HG03039 (cell line): ENCODE measurements around the gene TRIP13.
"Not testable (repeated sequence)": the region's sequence is repeated elsewhere in the genome, so short reads cannot be mapped to it uniquely, and the experiment has no call there.

Experiments
- ATAC-seq: cut with Tn5 transposase; IDR thresholded peaks from one replicate; pipeline ENCODE4 v1.9.1; 2021; ENCODE audit warnings: mild to moderate bottlenecking, moderate library complexity; ENCODE audit not compliant: unreplicated experiment

Gene TRIP13

DNA sequence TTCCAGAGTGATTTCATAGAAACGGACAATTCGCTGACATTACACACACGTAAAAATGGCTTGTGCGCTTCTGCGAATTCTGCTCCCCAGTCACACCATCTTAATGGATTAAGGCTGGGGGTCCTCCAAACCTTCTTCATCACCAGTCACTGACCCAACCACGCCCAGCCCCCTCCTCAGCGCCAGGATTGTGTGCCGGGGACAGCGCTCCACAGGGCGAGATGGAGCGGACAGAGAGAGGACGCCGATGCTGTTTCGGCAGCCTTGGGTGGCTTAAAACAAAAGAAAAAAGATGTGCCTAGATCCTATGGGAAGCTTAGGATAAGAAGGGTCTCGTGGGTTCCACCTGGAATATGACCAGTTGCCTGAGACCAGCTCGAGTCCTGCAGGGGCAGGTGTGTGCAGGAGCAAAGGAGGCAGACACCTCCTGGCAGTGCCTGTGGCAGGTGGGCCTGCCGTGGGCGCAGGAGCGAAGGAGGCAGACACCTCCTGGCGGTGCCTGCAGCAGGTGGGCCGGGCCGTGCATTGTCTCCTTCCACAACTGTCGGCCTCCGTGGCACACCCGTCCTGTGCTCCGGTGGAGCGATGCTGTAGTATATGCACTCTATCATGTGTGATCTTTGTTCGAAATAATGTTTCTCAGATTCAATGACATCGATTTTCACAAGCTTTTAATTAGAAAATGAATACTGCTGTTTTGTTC is 20.9 kb upstream of the TRIP13 start:
- no peak for ATAC-seq

DNA sequence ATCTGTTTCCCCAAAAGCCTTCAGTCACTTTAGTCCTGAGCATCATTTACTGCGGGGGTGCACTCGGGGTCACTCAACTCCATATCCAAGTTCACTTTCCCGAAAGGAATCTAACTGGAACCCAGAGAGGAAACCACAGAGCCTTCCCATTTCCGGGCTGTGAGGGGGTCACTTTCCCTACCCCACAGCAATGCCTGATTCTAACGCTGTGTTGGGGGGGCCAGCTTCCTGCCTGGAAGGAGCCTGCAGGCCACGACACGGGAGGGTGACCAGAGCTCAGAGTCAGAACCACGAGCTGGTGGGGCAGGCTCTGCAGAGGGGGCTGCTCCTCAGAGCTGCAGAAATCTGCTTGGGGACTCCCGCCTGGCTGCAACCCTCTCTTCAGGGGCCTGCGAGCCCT is 20.4 kb upstream of the TRIP13 start:
- no peak for ATAC-seq

DNA sequence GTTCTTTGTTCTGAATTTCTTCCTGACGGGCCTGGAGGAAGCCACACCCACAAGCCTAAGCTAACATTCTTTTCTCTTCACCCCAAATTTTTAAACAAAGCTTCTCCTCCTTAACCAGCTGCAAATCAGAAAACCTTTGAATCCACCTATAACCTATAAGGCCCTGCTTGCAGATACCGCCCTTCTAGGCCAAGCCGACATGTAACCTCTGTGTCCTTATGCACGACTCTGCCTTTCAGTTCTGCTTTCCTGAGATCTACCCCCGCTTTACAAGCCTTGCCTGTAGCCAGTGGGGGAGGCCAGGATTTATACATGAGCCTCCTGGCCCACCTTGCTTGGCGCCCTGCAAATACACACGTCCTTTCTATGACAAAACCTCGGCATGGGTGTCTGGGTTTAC is 19.4 kb upstream of the TRIP13 start:
- ATAC-seq: no peak

DNA sequence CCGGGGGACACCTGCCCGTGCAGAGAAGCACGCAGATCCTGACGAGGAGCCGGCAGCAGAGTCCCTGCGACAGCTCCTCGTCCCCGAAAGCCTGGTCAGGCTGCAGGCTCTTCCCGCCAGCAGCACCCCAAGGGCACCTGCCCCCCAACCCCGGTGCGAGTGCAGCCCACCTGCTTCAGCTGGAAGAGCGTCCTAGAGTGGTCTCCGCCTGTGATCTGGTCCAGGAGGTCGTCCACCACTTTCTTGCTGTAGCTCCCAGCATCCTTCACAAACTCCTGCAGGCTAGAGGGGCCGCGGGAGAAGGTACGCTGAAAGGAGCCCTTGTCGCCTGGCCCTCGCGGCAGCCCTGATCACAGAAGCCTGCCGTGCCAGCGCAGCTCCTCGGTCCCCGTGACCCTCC is 16.8 kb upstream of the TRIP13 start:
- ATAC-seq: no peak

DNA sequence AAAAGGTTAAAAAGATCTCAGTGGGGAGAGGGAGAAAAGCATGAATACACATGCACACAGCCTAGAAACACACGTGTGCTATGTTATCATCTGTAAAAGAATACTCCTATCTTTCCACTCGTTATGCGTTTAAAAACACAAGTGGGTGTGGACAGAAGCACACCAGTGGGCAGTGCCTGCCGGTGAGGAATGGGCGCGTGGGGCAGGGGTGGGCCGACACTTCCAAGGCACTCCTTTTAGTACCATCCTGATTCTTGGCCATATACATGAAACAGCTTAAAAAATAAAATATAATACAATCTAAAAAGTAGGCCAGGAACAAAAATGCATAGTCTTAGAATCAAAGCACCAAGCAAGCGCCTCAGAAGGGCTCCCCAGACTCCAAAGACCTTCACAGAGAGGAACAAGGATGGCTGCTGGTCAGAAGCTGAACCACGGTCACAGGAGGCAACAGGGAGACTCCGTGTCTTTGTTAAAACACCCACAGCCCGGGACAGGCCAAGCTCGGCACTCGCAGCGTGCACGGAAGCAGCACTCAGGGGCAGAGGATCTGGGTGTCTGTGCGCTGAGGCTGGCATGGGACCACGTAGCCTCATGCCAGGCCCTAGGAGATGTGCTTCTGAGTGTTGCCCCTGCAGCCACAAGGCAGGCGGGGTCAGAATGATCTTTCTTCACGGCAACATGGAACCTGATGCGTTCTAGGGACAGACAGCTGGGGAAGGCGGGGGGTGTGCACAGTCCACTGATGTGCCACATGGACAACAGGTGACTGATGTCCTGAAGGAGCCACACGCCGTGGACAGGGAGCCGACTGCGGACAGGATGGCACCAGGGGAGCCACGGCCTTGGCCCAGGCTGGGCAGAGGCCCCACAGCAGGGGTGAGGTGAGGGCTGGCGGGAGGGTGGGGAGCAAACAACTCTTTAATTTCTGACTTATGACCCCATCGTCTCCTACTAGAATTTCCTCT is 16.0 kb upstream of the TRIP13 start:
- ATAC-seq: no peak

DNA sequence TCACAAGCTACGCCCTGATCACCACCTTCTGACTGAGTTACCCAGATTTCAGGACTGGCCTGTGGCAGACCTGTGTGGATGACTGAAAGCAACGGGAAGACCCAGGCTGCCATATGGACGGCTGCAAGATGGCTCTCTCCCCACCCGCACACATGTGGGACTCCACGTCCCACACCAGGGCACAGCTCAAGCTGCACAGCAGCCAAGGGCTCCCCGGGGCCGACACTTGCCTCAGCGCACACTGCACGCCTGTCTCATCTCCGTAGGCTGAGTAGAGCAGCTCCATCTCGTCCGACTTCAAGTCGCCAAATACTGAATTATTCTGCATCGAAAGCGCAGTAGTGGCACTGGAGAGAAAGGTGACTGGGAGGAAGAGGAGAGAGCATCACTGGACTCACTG is 14.6 kb upstream of the TRIP13 start:
- no peak for ATAC-seq

DNA sequence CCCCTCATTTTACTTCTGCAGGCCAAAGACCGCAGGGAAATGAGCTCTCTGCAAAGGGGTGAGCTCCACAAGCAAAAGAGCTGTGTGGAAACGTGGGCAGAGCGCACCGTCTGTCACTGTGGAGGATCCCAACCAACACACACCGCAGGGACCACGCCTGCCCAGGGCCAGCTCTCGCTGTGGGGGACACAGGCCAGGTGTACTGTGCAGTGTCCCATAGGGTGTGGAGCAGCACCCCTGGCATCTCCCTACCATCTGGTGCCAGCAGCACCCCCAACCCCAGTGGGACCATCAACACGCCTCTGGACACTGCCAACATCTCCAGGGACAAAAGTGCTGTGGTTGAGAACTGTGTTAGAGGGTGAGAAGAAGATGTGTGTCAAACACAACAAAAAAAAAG is 14.0 kb upstream of the TRIP13 start:
- not testable (repeated sequence) for ATAC-seq

DNA sequence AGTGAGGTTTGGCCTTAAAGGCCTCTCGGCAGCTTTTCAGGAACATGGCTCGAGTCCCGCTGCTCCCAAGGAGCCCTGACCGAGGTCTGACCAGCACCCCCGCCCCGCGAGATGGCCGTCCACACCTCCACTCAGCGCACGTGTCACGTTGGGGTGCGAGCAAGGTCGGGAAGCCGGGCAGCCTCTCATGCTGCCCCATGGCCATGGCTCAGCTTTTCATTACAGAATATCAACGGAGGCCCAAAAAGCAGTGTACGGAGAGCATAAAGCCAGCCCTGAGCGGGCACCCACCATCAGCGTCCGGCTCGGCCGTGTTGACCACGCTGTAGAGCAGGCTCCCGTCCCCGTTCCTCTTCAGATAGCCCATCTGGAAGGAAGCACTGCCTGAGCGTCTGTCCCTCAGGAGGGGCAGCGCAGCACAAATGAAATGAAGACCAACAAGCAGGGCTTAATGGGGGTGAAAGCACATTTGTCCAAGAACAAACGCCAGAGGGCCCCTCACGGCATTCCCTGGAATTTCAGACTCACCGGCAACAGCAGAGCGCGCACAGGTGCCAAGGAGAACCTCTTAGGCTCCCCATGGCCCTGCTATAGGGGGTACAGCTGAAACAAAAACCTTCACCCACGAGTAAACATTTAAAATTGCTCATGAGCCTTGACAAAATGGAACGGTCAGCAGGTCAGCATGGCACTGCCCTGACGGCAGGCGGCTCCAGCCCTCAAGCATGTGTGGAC is 11.7 kb upstream of the TRIP13 start:
- ATAC-seq: no peak

DNA sequence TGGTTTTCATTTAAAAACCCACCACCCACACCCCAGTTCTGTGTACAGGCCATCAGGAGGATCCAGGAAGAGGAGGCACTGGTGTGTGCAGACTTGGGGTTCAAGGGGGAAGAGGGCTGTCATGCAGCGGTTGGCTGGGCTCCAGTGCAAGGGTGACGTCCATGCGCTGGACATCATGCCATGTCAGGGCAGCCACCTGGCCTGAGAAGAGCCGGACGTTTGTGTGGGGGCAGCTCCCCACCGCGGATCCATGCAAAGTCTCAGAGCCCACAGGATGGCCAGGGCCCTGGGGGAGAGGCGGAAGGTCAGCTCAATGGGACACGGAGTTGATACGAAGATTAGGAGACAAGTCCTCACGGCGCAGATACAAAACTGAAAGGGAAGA is 11.1 kb upstream of the TRIP13 start:
- no peak for ATAC-seq

DNA sequence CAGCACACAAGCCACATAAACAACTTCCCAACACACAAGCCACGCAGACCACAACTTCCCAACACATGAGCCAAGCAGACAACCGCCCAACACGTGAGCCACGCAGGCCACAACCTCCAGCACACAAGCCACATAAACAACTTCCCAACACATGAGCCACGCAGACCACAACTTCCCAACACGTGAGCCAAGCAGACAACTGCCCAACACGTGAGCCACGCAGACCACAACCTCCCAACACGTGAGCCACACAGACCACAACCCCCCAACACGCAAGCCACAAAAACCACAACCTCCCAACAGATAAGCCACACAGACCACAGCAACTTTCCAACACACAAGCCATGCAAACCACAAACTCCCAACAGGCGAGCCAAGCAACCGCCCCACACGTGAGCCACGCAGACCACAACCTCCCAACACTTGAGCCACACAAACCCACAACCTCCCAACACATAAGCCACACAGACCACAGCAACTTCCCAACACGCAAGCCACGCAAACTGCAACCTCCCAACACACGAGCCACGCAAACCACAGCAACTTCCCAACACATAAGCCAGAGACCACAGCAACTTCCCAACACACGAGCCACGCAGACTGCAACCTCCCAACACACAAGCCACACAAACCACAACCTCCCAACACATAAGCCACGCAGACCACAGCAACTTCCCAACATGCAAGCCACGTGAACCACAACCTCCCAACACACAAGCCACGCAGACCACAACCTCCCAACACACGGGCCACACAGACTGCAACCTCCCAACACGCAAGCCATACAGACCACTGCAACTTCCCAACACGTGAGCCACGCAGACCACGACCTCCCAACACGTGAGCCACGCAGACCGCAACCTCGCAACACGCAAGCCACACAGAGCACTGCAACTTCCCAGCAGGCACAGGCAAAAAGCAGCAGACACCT is 10.2 kb upstream of the TRIP13 start:
- no peak for ATAC-seq

DNA sequence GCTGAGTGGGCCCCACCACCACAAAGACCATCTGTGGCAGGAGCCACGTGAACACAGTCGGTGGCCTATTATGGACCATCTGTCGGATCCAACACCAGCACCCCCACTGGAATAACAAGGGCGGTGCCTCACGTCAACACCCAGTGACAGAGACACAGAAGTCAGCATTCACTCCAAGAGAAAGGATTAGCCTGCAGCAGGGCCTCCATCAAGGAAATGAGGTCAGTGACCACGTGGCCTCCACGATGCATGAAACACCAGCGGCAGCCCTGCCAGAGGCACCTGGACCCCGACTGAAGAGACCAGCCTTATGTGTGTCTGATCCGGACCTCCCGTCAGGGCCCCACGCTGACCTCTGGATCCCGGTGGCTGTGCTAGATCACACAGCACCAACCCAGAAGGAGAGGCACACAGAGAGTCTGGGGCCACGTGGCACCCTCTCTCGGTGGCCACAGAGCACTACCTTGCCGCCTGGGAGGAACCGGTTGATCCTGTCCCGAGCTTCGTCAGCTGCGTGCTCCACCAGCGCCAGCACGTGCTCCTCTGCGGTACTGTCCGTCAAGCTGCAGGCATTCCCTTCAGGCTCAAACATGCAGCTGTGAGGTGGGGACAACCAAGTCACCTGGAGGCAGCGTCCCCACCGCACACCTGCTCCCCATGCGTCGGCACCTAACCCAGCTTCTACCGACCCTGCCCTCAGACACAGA is 9.1 kb upstream of the TRIP13 start:
- no peak for ATAC-seq

DNA sequence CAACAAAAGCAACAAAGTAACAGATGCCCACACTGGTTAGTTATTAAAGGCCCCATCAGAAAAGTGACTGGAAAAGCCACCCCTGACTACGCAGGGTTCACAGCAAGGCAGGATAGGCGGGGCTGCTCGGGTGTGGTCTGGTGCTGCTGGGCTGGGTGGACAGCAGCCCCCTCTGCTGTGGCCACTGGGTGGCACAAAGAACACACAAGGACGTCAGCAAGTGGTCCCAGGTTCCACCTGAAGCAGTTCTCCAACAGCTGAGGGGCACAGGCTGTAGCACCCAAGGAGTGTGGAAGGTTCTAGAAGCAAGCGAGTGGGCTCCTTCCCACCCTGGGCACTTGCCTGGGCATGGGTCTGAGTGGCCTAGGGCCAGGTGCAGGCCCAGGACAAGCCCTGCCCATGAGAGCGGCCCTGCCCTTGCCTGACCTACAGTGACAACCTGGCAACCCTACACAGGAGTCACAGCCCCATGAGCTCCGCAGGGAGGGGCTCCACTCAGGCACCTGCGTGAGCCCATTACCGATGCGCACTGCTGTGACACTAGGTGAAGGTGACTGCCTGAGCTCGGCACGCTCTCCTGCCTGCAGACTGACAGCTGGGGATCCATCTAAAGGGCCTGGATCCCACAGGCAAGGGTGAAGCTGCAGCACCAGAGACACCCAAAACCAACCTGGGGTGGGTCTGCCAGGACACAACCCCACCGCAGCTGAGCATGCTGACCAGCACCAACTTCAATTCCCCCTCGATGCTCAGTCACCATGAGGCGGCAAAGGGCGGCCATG is 8.1 kb upstream of the TRIP13 start:
- ATAC-seq: no peak

DNA sequence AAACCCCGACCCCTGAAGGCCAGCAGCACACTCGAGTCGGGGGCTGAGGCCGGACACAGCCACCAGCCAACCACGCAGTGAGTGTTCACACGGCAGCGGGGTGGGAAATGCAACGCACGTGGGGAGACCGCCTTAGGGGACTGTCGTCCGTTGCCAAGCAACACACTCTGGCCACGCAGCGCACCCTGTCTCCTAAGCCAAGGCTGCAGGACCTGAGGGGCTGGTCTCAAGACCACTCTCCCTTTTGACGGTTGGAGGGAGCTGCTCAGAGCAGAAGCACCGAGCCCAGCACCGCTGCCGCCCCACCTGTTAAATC is 7.6 kb upstream of the TRIP13 start:
- ATAC-seq: no peak

DNA sequence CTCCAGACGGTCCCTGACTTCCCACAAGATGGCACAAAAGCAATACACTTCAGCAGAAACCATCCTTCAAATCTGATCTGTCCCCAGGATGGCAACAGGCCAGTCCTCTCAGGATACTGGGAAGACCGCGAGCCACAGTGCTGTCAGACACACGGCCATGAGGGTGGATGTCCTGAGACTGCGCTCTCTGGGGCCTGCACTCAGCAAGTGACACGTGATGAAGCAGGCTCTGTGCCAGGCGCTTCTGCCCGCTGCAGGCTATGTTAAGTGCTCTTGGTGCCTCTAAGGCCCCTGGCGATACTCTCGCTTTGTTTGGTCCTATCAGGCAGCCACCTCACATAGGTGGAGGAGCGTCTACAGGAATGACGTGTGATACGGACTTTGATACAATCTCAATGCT is 7.2 kb upstream of the TRIP13 start:
- no peak for ATAC-seq

DNA sequence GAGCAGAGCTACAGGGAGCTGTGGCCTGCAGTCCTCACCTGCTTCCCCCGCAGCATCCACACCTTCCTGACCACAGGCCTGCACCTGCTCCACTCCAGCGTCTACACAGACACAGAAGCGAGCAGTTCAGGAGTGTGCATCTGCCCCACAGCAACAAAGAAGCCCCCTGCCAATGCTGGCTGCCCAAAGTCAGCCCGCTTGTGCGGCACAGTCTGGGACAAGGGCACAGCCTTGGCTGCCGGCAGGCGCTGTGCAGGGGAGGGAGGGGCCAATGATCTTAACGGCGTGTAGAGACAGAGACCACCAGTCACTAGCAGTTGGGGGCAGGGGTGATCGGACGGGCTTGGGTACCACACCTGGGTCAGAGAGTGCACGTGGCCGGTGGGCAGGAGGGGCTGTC is 6.6 kb upstream of the TRIP13 start:
- ATAC-seq: no peak

DNA sequence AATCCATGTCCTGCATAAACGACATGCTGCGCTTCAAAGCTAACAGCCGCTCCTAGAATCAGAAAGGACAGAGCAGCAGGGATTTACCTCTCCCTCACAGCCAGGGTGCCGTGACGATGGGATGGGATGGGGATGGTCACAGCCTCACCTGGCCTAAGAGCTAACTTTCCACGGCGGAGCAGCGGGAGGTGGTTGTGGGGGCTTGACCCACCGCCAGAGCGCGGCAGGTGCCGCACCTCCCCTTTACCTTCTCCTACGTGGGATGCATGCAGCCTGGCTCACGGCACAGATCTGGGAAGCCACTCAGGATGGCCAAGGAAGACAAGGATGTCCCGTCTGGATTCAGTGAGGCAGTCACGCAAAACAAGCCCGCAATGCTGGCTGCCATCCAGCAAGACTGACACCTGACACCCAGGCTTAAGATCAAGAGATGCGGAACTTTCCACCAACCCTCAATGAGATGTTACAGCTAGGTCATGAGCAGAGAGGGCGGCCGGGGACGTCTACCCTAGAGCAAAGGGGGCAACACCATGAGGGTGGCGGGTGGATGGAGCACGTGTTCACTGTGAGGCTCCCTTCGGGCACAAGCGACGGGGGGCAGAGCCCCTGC is 5.9 kb upstream of the TRIP13 start:
- ATAC-seq: no peak

DNA sequence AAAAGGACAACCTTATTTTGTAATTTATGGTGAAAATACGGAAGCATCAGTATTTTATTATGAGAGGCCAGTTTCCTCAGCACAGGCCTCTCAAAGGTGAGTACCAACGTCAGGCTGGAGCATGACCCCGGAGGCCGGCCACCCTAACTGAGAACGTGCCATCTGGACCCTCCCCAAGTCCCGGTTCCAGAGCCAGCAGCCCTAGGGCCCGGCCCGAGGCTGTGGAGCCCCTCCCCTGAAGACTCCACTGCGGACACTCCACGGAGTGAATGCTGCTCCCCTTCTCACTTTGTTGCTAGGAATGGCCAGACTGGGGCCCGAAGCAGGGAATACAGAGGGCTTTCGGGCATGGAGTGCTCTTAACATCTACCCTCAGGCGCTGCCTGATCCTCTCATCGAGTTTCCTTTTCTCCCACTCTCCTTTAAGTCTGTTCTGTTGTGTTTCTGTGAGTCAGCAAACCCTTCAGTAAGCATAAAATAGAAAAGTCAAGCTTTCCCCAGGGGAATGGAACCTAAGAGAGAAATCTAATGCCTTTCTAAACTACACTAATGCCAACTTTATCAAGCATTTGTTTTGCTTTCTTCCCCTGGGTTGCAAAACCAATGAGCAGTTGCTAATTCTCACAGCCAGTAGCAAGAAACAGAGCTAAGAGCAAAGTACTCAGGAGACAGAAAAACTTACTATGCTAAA is 4.6 kb upstream of the TRIP13 start:
- no peak for ATAC-seq

DNA sequence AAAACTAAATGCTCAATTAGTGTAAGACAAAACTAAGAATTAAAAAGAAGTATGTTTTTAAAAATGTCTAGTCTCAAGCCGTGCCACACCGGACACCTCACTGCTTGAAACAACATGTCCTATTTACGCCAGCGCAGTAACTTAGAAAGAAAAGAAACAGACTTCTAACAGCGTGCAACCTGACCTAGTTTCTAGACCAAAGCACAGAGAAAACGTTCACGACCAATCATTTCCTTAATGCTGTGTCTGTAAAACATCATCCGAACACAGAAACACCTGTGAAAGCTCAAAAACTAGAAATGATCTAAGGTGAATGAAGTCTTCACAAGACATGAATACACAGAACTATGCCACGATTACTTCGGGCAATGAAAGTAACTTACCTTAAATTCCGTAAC is 4.0 kb upstream of the TRIP13 start:
- ATAC-seq: no peak
